Measurements from ENCODE around the gene INSL4.

The INSL4 gene

GRCh38 chr9:5274770-5275169 is 43.6 kb downstream of the INSL4 start:
- H3K36me3 Mint-ChIP-seq = peaks cover 3% of the 10 kb centered on the region
- H3K27ac Mint-ChIP-seq = no peak overlapping the region
- no peak overlapping the region for H3K4me3 Mint-ChIP-seq
- H3K27me3 Mint-ChIP-seq = no peaks in the 10 kb centered on the region
- H3K4me1 Mint-ChIP-seq (ENCODE audit: low read depth) = no peaks in the 10 kb centered on the region
- peaks cover 4% of the 10 kb centered on the region for H3K9me3 Mint-ChIP-seq (ENCODE audit: low read depth)

GRCh38 chr9:5278486-5278885 is 47.3 kb downstream of the INSL4 start:
- H3K4me3 Mint-ChIP-seq = no peak overlapping the region
- no peaks in the 10 kb centered on the region for H3K4me1 Mint-ChIP-seq (ENCODE audit: low read depth)
- no peaks in the 10 kb centered on the region for H3K27me3 Mint-ChIP-seq

More at GRCh38 chr9:5278486-5278885, 47.3 kb downstream of the INSL4 start:
- peaks cover 4% of the 10 kb centered on the region for H3K9me3 Mint-ChIP-seq (ENCODE audit: low read depth)
- peaks cover 3% of the 10 kb centered on the region for H3K36me3 Mint-ChIP-seq
- no peak overlapping the region for H3K27ac Mint-ChIP-seq

All from activated naive CD8-positive, alpha-beta T cell (primary cell).